Activated CD8-positive, alpha-beta memory T cell treated with anti-CD3 and anti-CD28 coated beads, Interleukin-2, amount 10 ng/mL, durations not matched to agents 7 days and 5 days (primary cell): ENCODE measurements around the gene MTTP. TPM values are rescaled to one million over a fixed set of nuclear protein-coding genes. Genes with fewer than 3 reads are reported as not detected.
"Not testable (repeated sequence)": the region's sequence is repeated elsewhere in the genome, so short reads cannot be mapped to it uniquely, and the experiment has no call there.

ENCODE experiments used
- ATAC-seq: fragments of 150-1000 bp; cut with Tn5 transposase; one replicate; pipeline ENCODE4 v1.10.0; 2021; ENCODE audit warnings: moderate library complexity
- CTCF ChIA-PET: fragments of 350-600 bp; sonication (Branson Sonifier 250); formaldehyde crosslinking; loops from one replicate; lab custom pipeline; 2021; ENCODE audit warnings: antibody characterized with exemption; lab: Charles Lee
- DNase-seq: peaks from one replicate; pipeline ENCODE4 v3.0.0-alpha.2; 2020
- H3K27ac Mint-ChIP-seq: one replicate; pipeline ENCODE4 v1.8.0; 2021; ENCODE audit warnings: mild to moderate bottlenecking, mixed read lengths
- H3K27me3 Mint-ChIP-seq: one replicate; pipeline ENCODE4 v1.8.0; 2021; ENCODE audit warnings: mixed read lengths
- H3K36me3 Mint-ChIP-seq: one replicate; pipeline ENCODE4 v1.8.0; 2021; ENCODE audit warnings: mild to moderate bottlenecking, mixed read lengths
- H3K4me1 Mint-ChIP-seq: one replicate; pipeline ENCODE4 v1.8.0; 2021; ENCODE audit warnings: mixed read lengths
- H3K4me3 Mint-ChIP-seq: one replicate; pipeline ENCODE4 v1.8.0; 2021; ENCODE audit warnings: mild to moderate bottlenecking, moderate library complexity, mixed read lengths
- H3K9me3 Mint-ChIP-seq: one replicate; pipeline ENCODE4 v1.8.0; 2022; ENCODE audit warnings: low read depth, mixed read lengths
- total RNA-seq, 2 experiments: library from RNA; stranded (reverse); gene quantifications; one replicate each; pipeline ENCODE4 v1.2.3, GENCODE V29; 2021

Gene MTTP
- under 1 TPM in 1 of 2 experiments, not detected in 1; 0.61 TPM for total RNA-seq

DNA sequence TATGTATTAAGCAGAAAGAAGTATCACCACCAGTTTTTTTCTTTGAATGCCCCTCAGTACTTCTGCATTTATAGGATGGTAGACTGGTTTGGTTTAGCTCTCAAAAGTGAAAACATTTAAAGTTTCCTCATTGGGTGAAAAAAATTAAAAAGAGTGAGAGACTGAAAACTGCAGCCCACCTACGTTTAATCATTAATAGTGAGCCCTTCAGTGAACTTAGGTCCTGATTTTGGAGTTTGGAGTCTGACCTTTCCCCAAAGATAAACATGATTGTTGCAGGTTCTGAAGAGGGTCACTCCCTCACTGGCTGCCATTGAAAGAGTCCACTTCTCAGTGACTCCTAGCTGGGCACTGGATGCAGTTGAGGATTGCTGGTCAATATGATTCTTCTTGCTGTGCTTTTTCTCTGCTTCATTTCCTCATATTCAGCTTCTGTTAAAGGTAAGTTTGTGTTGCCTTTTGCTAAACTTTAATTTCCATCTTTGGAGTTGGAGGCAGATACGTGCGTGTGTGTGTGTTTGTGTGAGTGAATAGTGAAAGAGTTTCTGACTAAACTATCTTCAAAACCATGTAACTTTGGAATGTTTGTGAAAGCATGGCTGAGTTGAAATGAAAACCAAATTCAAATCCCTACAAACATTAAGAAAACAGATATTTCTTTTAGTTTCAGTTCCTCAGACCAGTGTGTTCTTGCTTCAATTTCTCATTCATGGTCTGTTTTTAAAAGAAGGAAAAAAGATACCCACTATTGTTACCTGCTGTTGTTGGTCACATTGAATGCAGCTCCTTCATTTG lies at the start of gene MTTP:
Gene MTTP, plus strand, starts transcription at position 295 of the 795 bp plus-strand sequence. Its CDS starts 86 bp downstream, at position 381.
- Mint-ChIP-seq H3K4me3 (no peak within 1 kb of the TSS), H3K36me3 (no peaks in the 10 kb centered on the region), H3K27me3 (peaks cover 52% of the 10 kb centered on the region), H3K27ac (no peak within 1 kb of the TSS), H3K9me3 (no peaks in the 10 kb centered on the region), H3K4me1 (peaks cover 3% of the 10 kb centered on the region)
- DNase-seq (no peak), ATAC-seq (no peak)
- CTCF ChIA-PET, result no interaction called here

- H3K27ac Mint-ChIP-seq, result no peak overlapping the region
- no peak overlapping the region for H3K4me3 Mint-ChIP-seq
- no peaks in the 10 kb centered on the region for H3K9me3 Mint-ChIP-seq
- DNase-seq (no peak), ATAC-seq (no peak)
- H3K36me3 Mint-ChIP-seq, result no peaks in the 10 kb centered on the region
- H3K27me3 Mint-ChIP-seq, result peaks cover 23% of the 10 kb centered on the region
- CTCF ChIA-PET, result no interaction called here
- no peaks in the 10 kb centered on the region for H3K4me1 Mint-ChIP-seq
These were observed 45.4 kb upstream of the MTTP start for GRCh38 chr4:99529228-99529627.

DNA sequence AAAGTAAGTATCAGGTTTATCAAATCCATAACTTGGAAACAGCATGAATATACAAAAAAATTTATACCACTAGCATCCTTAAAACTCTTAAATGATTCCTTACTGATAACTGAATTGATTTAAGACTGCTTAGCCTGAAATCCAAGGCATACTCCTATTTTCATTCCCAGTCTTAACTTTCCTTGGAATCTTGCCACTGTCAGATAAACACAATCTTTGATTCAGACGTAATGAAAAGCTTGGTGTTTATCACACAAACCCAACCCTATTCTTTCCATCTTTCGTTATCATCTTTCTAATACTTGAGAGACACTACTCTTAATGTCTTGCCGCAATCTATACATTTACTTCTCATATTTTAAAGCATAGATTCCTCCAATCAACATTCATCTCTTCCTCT lies 44.7 kb upstream of the MTTP start:
- peaks cover 19% of the 10 kb centered on the region for H3K27me3 Mint-ChIP-seq
- no peak overlapping the region for H3K4me3 Mint-ChIP-seq
- no peak for ATAC-seq

GRCh38 chr4:99534699-99535098 lies 39.9 kb upstream of the MTTP start:
- CTCF ChIA-PET, result interaction anchor here (1.0 kb wide), 1 partner anchor 277 kb away, joined by 3 read pairs; no protein-coding TSS in a partner anchor
- H3K4me1 Mint-ChIP-seq, H3K27ac Mint-ChIP-seq, H3K9me3 Mint-ChIP-seq, H3K36me3 Mint-ChIP-seq, DNase-seq, ATAC-seq, H3K4me3 Mint-ChIP-seq: not testable (repeated sequence)
- H3K27me3 Mint-ChIP-seq, result peaks cover 15% of the 10 kb centered on the region

More for the DNA sequence above, 44.7 kb upstream of the MTTP start:
- DNase-seq, result no peak
- no peak overlapping the region for H3K27ac Mint-ChIP-seq
- CTCF ChIA-PET, result no interaction called here
- H3K9me3 Mint-ChIP-seq, result no peaks in the 10 kb centered on the region
- no peaks in the 10 kb centered on the region for H3K36me3 Mint-ChIP-seq
- no peaks in the 10 kb centered on the region for H3K4me1 Mint-ChIP-seq

DNA sequence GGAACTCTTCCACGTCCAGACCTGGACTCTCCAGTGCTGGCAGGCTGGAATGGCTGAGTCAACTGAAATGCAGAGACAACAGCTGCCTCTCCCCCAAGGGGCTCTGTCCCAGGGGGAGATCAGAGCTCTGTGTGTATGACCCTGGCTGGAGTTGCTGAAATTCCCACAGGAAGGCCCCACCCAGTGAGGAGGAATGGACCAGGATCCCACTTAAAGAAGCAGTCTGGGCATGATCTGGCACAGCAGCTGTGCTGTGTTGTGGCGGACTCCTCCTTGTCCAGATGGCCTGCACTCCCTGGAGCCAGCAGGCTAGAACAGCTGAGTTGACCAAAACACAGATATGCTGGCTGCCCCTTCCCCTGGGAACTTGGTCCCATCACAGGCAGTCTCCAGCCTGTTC lies 38.4 kb upstream of the MTTP start:
- Mint-ChIP-seq H3K9me3 (no peaks in the 10 kb centered on the region), H3K4me3 (no peak overlapping the region), H3K36me3 (no peaks in the 10 kb centered on the region), H3K4me1 (no peaks in the 10 kb centered on the region), H3K27me3 (peaks cover 12% of the 10 kb centered on the region), H3K27ac (no peak overlapping the region)
- CTCF ChIA-PET, result no interaction called here
- DNase-seq (no peak), ATAC-seq (no peak)

- Mint-ChIP-seq H3K4me1 (no peaks in the 10 kb centered on the region), H3K27ac (no peak overlapping the region), H3K36me3 (no peaks in the 10 kb centered on the region), H3K4me3 (no peak overlapping the region), H3K9me3 (no peaks in the 10 kb centered on the region), H3K27me3 (peaks cover 7% of the 10 kb centered on the region)
- CTCF ChIA-PET, result interaction anchor here (1.3 kb wide), 1 partner anchor 33 kb away, joined by 4 read pairs; no protein-coding TSS in a partner anchor
- no peak for DNase-seq
- ATAC-seq, result no peak
These were observed 37.8 kb upstream of the MTTP start for GRCh38 chr4:99536848-99537247.

GRCh38 chr4:99537674-99538073 lies 37.0 kb upstream of the MTTP start:
- H3K4me1 Mint-ChIP-seq, result no peaks in the 10 kb centered on the region

DNA sequence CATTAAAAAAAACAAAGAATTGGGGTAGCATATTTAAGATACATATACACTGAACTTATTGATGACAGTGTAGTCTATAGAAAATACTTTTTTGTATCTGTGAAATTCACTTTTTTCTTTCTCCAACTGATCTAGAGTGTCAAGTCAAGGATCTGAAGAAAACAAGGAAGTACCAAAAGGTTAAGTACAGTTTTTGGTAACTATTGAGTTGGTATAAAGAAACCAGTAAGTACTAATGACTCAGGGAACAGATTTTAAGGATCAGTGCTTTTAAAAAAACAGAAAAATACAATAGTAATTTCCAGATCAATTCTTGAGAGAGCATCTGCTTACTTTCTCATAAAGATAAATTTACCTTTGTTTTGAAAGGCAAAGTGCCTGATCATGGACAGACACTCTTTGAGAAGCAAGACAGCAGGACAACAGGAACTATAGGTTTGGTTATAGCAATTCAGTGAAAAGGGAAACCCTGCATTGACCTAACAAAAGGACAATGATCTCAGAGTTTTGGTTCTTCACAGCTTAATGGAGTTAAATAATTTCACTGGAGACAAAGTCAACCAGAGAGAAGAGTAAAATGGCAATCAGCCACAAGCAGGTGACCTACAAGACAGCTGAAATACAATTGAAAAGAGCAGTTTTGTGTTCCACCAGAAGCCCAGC lies 34.2 kb upstream of the MTTP start:
- H3K27me3 Mint-ChIP-seq, result peaks cover 5% of the 10 kb centered on the region
- ATAC-seq (no peak), DNase-seq (no peak)
- H3K36me3 Mint-ChIP-seq, result no peaks in the 10 kb centered on the region
- H3K27ac Mint-ChIP-seq, result no peak overlapping the region
- H3K4me3 Mint-ChIP-seq, result no peak overlapping the region
- CTCF ChIA-PET, result no interaction called here
- peaks cover 4% of the 10 kb centered on the region for H3K9me3 Mint-ChIP-seq
- H3K4me1 Mint-ChIP-seq, result no peaks in the 10 kb centered on the region

More at GRCh38 chr4:99537674-99538073, 37.0 kb upstream of the MTTP start:
- H3K36me3 Mint-ChIP-seq, result no peaks in the 10 kb centered on the region
- CTCF ChIA-PET, result interaction anchor here (0.6 to 1.3 kb wide), 3 partner anchors 19 to 475 kb away, joined by 3 to 4 read pairs (median 3); no protein-coding TSS in a partner anchor
- H3K27ac Mint-ChIP-seq, result no peak overlapping the region
- DNase-seq, result no peak
- no peaks in the 10 kb centered on the region for H3K9me3 Mint-ChIP-seq
- ATAC-seq, result no peak
- H3K4me3 Mint-ChIP-seq, result no peak overlapping the region
- H3K27me3 Mint-ChIP-seq, result peaks cover 7% of the 10 kb centered on the region

DNA sequence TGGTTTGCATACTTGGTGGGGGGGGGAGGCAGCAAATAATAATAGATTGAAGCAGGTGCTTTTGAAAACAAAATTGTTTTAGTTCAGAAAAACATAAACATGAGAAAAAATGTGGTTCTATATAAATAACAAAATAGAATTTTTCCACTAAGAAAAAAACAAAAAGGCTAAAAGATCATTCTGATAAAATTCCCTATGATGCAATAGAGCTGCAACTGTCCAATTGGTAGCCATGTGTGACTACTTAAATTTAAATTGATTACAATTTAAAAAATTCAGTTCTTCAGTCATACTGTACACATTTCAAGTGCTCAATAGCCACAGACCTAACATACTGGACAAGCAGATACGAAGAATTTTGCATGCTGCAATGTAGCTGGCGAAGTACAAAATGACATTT lies 21.8 kb upstream of the MTTP start:
- no peaks in the 10 kb centered on the region for H3K9me3 Mint-ChIP-seq
- DNase-seq (no peak), ATAC-seq (no peak)
- CTCF ChIA-PET, result interaction anchor here (0.9 kb wide), 1 partner anchor 259 kb away, joined by 3 read pairs; no protein-coding TSS in a partner anchor
- no peak overlapping the region for H3K27ac Mint-ChIP-seq
- no peak overlapping the region for H3K4me3 Mint-ChIP-seq
- H3K4me1 Mint-ChIP-seq, result no peaks in the 10 kb centered on the region
- H3K27me3 Mint-ChIP-seq, result no peaks in the 10 kb centered on the region
- no peaks in the 10 kb centered on the region for H3K36me3 Mint-ChIP-seq

DNA sequence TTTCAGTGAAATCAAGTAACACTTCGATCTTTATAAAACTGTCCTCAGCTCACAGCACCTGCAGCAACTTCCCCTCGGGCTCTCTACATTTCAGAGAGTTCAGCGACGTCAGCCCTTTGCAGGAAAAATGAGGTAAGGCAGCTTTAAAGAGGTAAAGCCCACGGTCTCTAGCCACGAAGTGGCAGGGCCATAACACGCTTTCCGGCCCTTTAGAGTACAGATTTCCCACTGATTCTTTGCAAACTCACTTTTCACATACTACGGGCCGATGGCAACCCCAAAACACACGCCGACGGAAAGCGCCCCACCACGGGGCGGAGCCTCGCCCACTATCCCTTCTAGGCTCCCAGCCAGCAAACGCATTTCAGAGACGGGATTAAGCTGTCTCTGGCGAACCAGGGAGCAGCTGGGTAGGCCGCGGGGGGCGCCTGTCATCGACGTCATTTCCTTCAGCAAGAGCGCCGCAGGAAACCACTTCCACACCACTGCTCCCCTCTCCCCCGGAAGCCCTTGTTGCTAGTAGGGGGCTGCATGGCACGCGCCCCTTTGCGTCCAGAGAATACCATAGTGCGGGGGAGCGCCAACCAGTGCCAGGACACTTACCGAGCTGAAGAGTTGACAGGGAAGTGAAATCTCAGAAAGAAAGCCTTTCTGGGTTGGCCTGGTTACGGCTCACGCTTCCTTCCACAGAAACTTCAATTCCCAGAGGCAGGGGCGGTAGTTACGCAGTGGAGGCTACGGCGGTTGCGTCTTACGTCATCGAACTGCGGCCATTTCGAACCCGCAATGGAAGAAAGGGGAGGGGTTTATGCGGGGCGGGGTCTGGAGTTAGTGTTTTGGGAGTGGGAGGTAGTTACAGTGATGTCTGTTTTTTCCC lies 11.1 kb upstream of the MTTP start, which contains the start of gene TRMT10A:
Gene TRMT10A, minus strand, starts transcription at position 730 of the 877 bp plus-strand sequence. CDS start 4,701 bp downstream, outside the sequence.
- Mint-ChIP-seq H3K36me3 (no peaks in the 10 kb centered on the region), H3K4me3 (peak within 1 kb of the TSS; percentile 92), H3K9me3 (no peaks in the 10 kb centered on the region), H3K27me3 (peaks cover 15% of the 10 kb centered on the region), H3K4me1 (peaks cover 25% of the 10 kb centered on the region), H3K27ac (peak within 1 kb of the TSS; percentile 98)
- CTCF ChIA-PET, result interaction anchor here (1.0 to 3.5 kb wide), 7 partner anchors 239 to 568 kb away, joined by 3 to 44 read pairs (median 3); partner anchors contain the start of genes DNAJB14 and METAP1
- ATAC-seq, result peak; percentile 93
- peak; percentile 97 for DNase-seq

GRCh38 chr4:99564921-99565320 lies 9.7 kb upstream of the MTTP start:
- DNase-seq (no peak), ATAC-seq (no peak)
- CTCF ChIA-PET, result interaction anchor here (1.2 to 3.5 kb wide), 2 partner anchors 243 to 246 kb away, joined by 4 to 44 read pairs; no protein-coding TSS in a partner anchor
- Mint-ChIP-seq H3K4me3 (peak overlapping the region; percentile 92), H3K27ac (no peak overlapping the region), H3K36me3 (no peaks in the 10 kb centered on the region), H3K4me1 (peaks cover 25% of the 10 kb centered on the region), H3K9me3 (no peaks in the 10 kb centered on the region), H3K27me3 (peaks cover 24% of the 10 kb centered on the region)

- CTCF ChIA-PET, result no interaction called here
- Mint-ChIP-seq H3K4me1 (peaks cover 3% of the 10 kb centered on the region), H3K36me3 (no peaks in the 10 kb centered on the region), H3K9me3 (no peaks in the 10 kb centered on the region), H3K27ac (no peak overlapping the region), H3K4me3 (no peak overlapping the region), H3K27me3 (peaks cover 46% of the 10 kb centered on the region)
- no peak for ATAC-seq
- DNase-seq, result no peak
These were observed 2.7 kb upstream of the MTTP start for GRCh38 chr4:99571883-99572282.
